Stimulated activated CD8-positive, alpha-beta memory T cell treated with anti-CD3 and anti-CD28 coated beads, Interleukin-12 subunit alpha, Interleukin-12 subunit beta, amount 100 ng/mL, for 1 hour (primary cell): ENCODE data around the gene MOK.
A peak's percentile ranks its signal among the peaks of the same experiment; 100 is the strongest.
"Not testable (repeated sequence)": the region's sequence is repeated elsewhere in the genome, so short reads cannot be mapped to it uniquely, and the experiment has no call there.

ENCODE experiments used
- DNase-seq: peaks from one replicate; pipeline ENCODE4 v3.0.0-alpha.2; 2020; ENCODE audit warnings: low read depth

The MOK gene

GRCh38 chr14:102246071-102246470 is 58.9 kb downstream of the MOK start:
- DNase-seq: no peak

- not testable (repeated sequence) for DNase-seq
Observed at GRCh38 chr14:102243795-102244194, 61.2 kb downstream of the MOK start.

GRCh38 chr14:102241147-102241546 is 63.8 kb downstream of the MOK start:
- DNase-seq: no peak

- DNase-seq: not testable (repeated sequence)
Observed at GRCh38 chr14:102240481-102240880, 64.5 kb downstream of the MOK start.

GRCh38 chr14:102239231-102239630 is 65.7 kb downstream of the MOK start:
- no peak for DNase-seq

GRCh38 chr14:102238766-102239165 is 66.2 kb downstream of the MOK start:
- no peak for DNase-seq

GRCh38 chr14:102238131-102238530 is 66.8 kb downstream of the MOK start:
- DNase-seq: no peak

- DNase-seq: no peak
Observed at GRCh38 chr14:102236026-102236425, 68.9 kb downstream of the MOK start.

- DNase-seq: peak; percentile 52
Observed at GRCh38 chr14:102235275-102235897, 69.6 kb downstream of the MOK start.

GRCh38 chr14:102234331-102235264 is 70.4 kb downstream of the MOK start:
- DNase-seq: no peak

GRCh38 chr14:102233081-102233480 is 71.9 kb downstream of the MOK start:
- no peak for DNase-seq

GRCh38 chr14:102232348-102232625 is 72.7 kb downstream of the MOK start:
- no peak for DNase-seq

GRCh38 chr14:102231476-102232347 is 73.3 kb downstream of the MOK start:
- no peak for DNase-seq

- no peak for DNase-seq
Observed at GRCh38 chr14:102230481-102231210, 74.3 kb downstream of the MOK start.

GRCh38 chr14:102229739-102230092 is 75.2 kb downstream of the MOK start:
- DNase-seq: no peak

- no peak for DNase-seq
Observed at GRCh38 chr14:102229071-102229738, 75.8 kb downstream of the MOK start.

GRCh38 chr14:102227184-102227964 is 77.6 kb downstream of the MOK start:
- DNase-seq: no peak

- DNase-seq: no peak
Observed at GRCh38 chr14:102226356-102227125, 78.4 kb downstream of the MOK start.

GRCh38 chr14:102225936-102226335 is 79.0 kb downstream of the MOK start:
- DNase-seq: no peak

GRCh38 chr14:102225386-102225785 is 79.6 kb downstream of the MOK start:
- no peak for DNase-seq
